ENCODE results near the gene DHX35. TPM values are rescaled to one million over a fixed set of nuclear protein-coding genes. Genes with fewer than 3 reads are reported as not detected.

The DHX35 gene
- total RNA-seq, 1 experiment from 2014 or later: 12.2 TPM

GRCh38 chr20:39032997-39033396, 70.9 kb downstream of the DHX35 start:
- H3K27me3 ChIP-seq (ENCODE audit: control insufficient read depth, insufficient read depth, low read length): no peaks in the 10 kb centered on the region
- DNase-seq (ENCODE audit: low read depth, low spot score) (no peak), ATAC-seq (no peak)
- H3K36me3 ChIP-seq (ENCODE audit: control insufficient read depth, insufficient read depth, low read length): peaks cover 14% of the 10 kb centered on the region
- H3K27ac ChIP-seq (ENCODE audit: low read length): no peak overlapping the region
- BruUV-seq (replicated peaks): no TSS peak
- CTCF ChIA-PET: no interaction called here
- POLR2A ChIA-PET: no interaction called here
- H3K4me1 ChIP-seq (ENCODE audit: control insufficient read depth, insufficient read depth, low read length): no peaks in the 10 kb centered on the region
- TF ChIP-seq POLR2AphosphoS5 (IDR thresholded peaks at IDR 0.05; ENCODE audit: low read depth, low read length): no peak
- TF ChIP-seq SIN3A (IDR thresholded peaks at IDR 0.05; ENCODE audit: borderline replicate concordance, insufficient read depth, low read depth, low read length): no peak
- TF ChIP-seq CTCF (IDR thresholded peaks at IDR 0.05): no peak
- TF ChIP-seq TCF7L2 (IDR thresholded peaks at IDR 0.05; ENCODE audit: low read depth, low read length): no peak
- TF ChIP-seq REST (IDR thresholded peaks at IDR 0.05; ENCODE audit: insufficient read depth in 1 of 2, low read depth in 2 of 2, low read length in 1 of 2): no peak
- no peaks in the 10 kb centered on the region for H3K9me3 ChIP-seq (ENCODE audit: control insufficient read depth, insufficient read depth, low read depth, low read length)
- intact Hi-C loops (cut with micrococcal nuclease; ENCODE audit: unreplicated experiment): no loop called here
- in situ Hi-C loops (cut with HindIII; ENCODE audit: low pct_unique_long_range_greater_than_20kb, low sequenced_read_pairs): no loop called here
- H3K4me3 ChIP-seq (ENCODE audit: low read depth in 2 of 2, low read length in 2 of 2): no peak overlapping the region

- in situ Hi-C loops (cut with HindIII; ENCODE audit: low pct_unique_long_range_greater_than_20kb, low sequenced_read_pairs): no loop called here
- intact Hi-C loops (cut with micrococcal nuclease; ENCODE audit: unreplicated experiment): no loop called here
- no TSS peak for BruUV-seq (replicated peaks)
- ChIA-PET CTCF (no interaction called here), POLR2A (interaction anchor here (0.7 kb wide), 1 partner anchor 11 kb away, joined by 18 read pairs; no protein-coding TSS in a partner anchor)
- Histone ChIP-seq H3K27me3 (ENCODE audit: control insufficient read depth, insufficient read depth, low read length) (no peaks in the 10 kb centered on the region), H3K4me1 (ENCODE audit: control insufficient read depth, insufficient read depth, low read length) (no peaks in the 10 kb centered on the region), H3K36me3 (ENCODE audit: control insufficient read depth, insufficient read depth, low read length) (peaks cover 9% of the 10 kb centered on the region), H3K9me3 (ENCODE audit: control insufficient read depth, insufficient read depth, low read depth, low read length) (no peaks in the 10 kb centered on the region), H3K27ac (ENCODE audit: low read length) (no peak overlapping the region), H3K4me3 (ENCODE audit: low read depth in 2 of 2, low read length in 2 of 2) (no peak overlapping the region)
- DNase-seq (ENCODE audit: low read depth, low spot score) (no peak), ATAC-seq (no peak)
- TF ChIP-seq POLR2AphosphoS5 (IDR thresholded peaks at IDR 0.05; ENCODE audit: low read depth, low read length) (no peak), SIN3A (IDR thresholded peaks at IDR 0.05; ENCODE audit: borderline replicate concordance, insufficient read depth, low read depth, low read length) (no peak), REST (IDR thresholded peaks at IDR 0.05; ENCODE audit: insufficient read depth in 1 of 2, low read depth in 2 of 2, low read length in 1 of 2) (no peak), TCF7L2 (IDR thresholded peaks at IDR 0.05; ENCODE audit: low read depth, low read length) (no peak), CTCF (IDR thresholded peaks at IDR 0.05) (no peak)
Observed at GRCh38 chr20:39036011-39036410, 73.9 kb downstream of the DHX35 start.

Measured in Panc1 (cell line).